Measurements from ENCODE around the gene AIRE. TPM values are rescaled to one million over a fixed set of nuclear protein-coding genes. Genes with fewer than 3 reads are reported as not detected.
"Not testable (repeated sequence)": the region's sequence is repeated elsewhere in the genome, so short reads cannot be mapped to it uniquely, and the experiment has no call there.

AIRE gene
- total RNA-seq, 1 experiment from 2014 or later: not detected

GRCh38 chr21:44267655-44268142, 18.0 kb upstream of the AIRE start:
- DNase-seq (ENCODE audit: low spot score): no peak

GRCh38 chr21:44269090-44269489, 16.6 kb upstream of the AIRE start:
- no peak for DNase-seq (ENCODE audit: low spot score)

DNA sequence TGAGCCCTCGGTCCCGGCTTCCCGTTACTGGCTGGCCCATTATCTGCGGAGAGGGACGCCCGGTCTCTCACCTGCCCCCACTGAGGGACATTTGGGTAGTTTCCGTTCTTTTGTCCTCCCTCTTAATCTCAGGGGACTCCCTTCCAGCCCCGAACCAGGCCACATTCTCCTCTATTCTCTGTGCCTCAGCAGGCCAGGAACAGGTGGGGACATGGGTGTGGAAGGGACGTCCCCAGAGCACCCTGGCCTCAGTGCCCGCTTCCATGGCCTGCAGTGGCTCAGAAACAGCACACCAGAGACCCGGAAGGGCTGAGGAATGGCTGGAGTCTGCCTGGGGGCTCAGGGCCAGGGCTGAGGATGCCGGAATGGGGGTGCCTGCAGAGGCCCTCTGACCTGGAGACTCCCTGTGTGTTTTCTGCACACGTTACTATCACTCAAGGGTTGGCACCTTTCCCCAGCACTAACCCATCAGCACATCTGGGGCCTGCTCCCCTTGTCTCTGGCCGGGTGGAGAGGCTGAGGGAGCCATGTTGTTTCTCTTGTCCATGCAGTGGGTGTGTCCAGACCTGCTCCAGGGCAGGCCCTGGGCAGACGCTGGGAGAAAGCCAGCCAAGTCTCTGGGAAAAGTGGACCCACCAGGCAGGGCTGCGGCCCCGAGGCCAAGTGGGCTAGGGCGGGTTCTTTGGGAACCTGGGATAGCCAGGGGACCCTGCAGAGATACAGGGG, 14.0 kb upstream of the AIRE start:
- no peak for DNase-seq (ENCODE audit: low spot score)

GRCh38 chr21:44272284-44272858, 13.3 kb upstream of the AIRE start:
- no peak for DNase-seq (ENCODE audit: low spot score)

DNA sequence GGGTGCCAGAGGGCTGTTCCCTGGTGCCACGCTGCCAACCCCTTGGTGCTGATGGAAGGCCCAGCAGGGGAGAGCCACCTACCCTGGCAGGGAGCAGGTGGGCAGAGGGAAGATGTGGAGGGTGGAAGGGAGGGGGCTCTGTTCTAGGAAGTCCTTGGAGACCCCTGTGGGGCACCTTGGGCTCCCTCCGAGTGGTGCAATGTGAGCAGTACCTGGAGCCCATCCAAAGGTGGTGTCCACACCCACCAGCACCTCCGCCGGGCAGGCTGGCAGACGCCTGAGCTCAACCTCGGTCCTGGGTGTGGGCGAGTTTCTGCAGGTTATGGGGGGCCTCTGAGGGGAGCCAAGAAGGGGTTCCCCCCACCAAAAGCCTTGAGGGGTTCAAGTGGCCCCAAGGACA, 12.6 kb upstream of the AIRE start:
- DNase-seq (ENCODE audit: low spot score): no peak

GRCh38 chr21:44275041-44275440, 10.6 kb upstream of the AIRE start:
- no peak for DNase-seq (ENCODE audit: low spot score)

DNA sequence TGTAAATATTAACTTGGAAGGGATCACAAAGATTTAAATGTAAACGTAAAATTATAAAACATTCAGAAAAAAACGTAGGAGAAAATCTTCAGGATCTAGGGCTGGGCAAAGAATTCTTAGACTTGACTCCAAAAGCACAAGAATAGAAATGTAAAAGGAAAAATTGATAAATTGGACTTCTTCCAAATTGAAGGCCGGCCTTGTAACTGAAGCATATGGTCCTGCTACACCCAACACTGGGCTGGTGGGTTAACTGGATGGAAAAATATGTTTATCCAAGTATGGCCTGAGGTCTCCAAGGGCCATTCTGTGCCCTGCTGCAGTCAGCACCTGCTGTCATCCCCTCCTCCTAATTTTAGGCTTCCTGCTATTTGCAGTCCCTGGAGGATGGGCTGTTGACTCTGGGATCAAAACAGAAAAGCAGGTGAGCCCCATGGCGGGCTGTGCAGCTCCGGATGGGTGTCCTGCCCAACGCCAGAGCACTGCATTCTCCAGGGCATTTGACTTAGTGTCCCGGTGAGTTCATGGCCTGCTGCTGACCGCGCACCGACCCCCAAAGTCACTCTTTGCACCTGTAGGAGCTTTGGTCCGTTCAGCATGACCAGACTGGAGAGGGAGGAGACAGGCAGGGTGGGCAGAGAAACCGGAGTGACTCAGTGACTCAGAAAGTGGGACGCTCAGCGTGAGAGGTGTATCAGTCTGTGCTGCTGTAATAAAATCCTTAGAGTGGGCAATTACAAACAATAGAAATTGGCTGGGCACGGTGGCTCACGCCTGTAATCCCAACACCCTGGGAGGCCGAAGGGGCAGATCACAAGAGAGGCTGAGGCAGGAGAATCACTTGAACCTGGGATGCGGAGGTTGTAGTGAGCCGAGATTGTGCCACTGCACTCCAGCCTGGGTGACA, 6.1 kb upstream of the AIRE start:
- DNase-seq (ENCODE audit: low spot score): no peak

GRCh38 chr21:44281801-44282200, 3.9 kb upstream of the AIRE start:
- DNase-seq (ENCODE audit: low spot score): no peak

- no peak for DNase-seq (ENCODE audit: low spot score)
These were observed 3.3 kb upstream of the AIRE start for GRCh38 chr21:44282370-44282769.

DNA sequence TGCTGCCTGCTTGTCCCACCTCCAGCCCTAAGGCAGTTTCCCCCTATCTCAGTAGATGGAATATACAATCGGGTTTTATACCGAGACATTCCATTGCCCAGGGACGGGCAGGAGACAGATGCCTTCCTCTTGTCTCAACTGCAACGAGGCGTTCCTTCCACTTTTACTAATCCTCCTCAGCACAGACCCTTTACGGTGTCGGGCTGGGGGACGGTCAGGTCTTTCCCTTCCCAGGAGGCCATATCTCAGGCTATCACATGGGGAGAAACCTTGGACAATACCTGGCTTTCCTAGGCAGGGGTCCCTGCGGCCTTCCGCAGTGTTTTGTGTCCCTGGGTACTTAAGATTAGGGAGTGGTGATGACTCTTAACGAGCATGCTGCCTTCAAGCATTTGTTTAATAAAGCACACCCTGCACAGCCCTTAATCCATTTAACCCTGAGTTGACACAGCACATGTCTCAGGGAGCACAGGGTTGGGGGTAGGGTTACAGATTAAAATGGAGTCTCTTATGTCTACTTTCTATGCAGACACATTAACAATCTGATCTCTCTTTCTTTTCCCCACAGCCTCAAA, 2.4 kb upstream of the AIRE start:
- not testable (repeated sequence) for DNase-seq (ENCODE audit: low spot score)

GRCh38 chr21:44283948-44284347, 1.7 kb upstream of the AIRE start:
- DNase-seq (ENCODE audit: low spot score): no peak

DNA sequence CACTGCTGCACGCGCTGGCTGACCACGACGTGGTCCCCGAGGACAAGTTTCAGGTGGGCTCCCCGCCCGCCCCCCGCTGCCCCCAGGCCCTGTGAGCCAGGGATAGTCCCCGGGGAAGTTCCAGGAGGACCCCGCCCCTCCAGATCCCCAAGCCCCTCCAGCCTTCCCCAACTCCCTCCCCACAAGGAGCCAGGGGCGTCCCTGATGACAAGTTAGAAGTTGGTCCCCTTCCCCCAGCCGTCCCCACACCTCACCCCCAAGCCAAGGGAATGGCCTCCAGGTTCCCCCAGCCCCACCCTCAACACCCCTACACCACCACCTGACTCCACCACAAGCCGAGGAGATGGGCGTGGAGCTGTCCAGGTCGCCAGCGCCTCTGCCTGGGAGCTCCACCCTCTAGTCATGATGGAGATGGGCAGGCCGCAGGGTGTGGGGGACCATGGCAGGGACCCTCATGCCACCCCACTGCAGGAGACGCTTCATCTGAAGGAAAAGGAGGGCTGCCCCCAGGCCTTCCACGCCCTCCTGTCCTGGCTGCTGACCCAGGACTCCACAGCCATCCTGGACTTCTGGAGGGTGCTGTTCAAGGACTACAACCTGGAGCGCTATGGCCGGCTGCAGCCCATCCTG, 525 bp downstream of the AIRE start:
- no peak for DNase-seq (ENCODE audit: low spot score)

DNA sequence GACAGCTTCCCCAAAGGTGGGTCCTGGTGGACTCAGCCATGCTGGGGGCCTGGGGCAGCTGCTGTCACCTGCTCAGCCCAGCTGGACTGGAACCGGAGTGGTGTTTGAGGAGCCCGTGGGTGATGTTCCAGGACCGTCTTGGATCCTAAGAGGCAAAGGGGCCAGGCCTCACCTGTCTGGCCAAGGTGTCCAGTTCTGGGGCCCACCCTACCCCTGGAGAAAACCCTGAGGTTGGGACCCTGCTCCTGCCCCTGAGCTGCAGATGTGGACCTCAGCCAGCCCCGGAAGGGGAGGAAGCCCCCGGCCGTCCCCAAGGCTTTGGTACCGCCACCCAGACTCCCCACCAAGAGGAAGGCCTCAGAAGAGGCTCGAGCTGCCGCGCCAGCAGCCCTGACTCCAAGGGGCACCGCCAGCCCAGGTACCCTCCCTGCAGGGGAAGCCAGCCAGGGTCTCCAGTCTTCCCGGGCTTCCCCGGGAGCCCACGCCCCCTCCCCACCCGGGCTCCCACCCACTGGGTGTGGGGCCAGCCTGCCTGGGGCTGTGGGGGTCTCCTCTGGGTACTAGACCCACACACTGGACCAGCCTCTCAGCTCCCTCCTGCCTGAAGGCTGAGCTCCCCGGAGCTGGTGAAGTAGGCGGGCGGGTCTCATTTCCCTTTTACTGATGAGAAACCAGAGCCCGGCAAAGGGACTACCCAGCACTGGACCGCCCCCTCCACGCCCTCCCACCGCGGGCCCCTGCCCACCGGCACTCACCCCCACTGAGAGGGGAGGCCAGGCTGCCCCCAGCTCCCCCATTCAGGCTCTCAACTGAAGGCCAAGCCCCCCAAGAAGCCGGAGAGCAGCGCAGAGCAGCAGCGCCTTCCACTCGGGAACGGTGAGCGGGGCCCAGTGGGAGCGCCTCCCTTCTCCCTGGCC, 1.3 kb downstream of the AIRE start:
- DNase-seq (ENCODE audit: low spot score): no peak

DNA sequence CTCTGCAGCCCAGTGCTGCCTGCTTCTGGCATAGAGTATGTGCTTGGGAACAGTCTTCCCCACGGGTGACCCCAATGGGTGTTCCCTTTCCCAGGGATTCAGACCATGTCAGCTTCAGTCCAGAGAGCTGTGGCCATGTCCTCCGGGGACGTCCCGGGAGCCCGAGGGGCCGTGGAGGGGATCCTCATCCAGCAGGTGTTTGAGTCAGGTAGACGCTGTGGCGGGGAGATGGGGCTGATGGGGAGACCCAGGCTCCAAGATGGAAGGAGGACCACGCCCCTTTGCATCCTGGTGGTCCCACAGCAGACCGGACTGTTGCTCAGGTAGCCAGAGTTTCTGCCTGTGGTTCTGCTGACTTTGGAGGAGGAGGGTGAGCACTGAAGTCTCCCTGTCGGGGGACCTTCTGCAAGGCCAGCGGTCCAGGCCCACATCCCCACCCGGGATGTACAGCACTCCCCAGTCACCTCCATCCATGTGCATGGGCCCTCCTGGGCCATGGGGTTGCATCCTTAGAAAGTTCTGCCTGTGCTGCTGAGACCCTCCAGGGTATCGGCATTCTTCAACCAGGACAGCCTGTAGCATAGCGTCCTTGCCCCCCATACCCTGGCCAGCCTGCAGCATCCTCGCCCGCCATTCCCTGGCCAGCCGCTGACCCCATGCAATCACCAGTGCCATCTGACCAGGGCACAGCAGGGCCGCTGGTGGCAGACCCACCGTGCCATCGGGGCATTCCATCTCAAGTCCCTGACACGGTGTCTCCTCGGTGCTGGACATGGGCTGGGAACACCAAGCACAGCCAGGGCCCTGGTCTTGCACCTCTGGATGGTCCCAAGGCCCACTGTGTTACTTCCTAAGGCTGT, 2.8 kb downstream of the AIRE start:
- DNase-seq (ENCODE audit: low spot score): no peak

DNA sequence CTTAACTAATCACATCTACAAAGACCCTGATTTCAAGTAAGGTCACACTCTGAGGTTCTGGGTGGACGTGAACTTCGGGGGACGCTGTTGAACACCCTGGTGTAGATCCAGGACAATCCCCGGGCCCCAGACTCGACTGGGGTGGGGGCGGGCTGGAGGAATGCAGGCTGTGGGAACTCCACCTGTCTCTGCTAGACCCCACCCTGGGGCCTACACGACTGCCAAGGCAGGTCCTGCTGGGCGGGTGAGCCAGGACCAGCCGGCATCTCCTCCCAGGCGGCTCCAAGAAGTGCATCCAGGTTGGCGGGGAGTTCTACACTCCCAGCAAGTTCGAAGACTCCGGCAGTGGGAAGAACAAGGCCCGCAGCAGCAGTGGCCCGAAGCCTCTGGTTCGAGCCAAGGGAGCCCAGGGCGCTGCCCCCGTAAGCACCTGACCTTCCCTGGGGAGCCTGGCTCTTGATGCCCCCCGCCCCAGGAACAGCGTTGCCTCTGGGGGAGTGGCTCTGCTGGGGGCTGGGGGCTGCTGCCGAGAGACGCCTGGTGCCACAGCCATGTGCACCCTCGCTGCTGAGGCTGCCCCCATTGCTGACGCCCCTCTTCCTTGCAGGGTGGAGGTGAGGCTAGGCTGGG, 3.8 kb downstream of the AIRE start:
- no peak for DNase-seq (ENCODE audit: low spot score)

DNA sequence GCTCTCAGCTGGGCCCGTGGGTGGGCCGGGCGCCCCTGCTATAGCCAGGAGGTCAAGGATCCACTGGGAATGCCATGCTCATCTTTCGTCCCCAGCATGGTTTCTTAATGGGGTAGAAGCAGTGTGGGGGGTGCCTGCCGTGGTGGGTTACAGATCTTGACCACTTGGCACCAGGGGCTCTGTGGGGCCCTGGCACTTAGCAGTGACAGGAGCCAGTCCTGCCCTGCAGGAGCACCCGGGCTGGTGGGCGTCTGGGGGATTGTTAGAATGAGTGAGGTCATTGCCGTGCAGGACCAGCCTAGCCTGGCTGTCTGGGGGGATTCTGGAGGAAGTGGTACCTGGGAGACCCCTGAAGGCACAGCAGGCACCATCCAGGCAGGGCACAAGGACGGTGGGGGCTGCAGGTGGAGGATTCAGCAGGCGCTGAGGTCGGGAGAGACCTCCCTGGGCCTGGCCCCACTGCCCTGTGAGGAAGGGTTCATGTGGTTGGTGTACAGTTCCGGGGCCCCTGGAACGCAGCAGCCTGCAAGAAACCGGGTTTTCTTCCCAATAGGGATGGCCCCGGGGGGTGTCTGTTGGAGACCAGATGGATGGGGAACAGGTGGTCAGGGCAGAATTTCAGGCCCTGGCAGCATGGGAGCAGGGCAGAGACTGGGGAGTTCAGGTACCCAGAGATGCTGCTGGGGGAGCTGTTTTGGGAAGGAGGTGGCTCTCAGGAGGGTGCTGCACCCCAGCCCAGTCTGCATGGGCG, 4.8 kb downstream of the AIRE start:
- no peak for DNase-seq (ENCODE audit: low spot score)

DNA sequence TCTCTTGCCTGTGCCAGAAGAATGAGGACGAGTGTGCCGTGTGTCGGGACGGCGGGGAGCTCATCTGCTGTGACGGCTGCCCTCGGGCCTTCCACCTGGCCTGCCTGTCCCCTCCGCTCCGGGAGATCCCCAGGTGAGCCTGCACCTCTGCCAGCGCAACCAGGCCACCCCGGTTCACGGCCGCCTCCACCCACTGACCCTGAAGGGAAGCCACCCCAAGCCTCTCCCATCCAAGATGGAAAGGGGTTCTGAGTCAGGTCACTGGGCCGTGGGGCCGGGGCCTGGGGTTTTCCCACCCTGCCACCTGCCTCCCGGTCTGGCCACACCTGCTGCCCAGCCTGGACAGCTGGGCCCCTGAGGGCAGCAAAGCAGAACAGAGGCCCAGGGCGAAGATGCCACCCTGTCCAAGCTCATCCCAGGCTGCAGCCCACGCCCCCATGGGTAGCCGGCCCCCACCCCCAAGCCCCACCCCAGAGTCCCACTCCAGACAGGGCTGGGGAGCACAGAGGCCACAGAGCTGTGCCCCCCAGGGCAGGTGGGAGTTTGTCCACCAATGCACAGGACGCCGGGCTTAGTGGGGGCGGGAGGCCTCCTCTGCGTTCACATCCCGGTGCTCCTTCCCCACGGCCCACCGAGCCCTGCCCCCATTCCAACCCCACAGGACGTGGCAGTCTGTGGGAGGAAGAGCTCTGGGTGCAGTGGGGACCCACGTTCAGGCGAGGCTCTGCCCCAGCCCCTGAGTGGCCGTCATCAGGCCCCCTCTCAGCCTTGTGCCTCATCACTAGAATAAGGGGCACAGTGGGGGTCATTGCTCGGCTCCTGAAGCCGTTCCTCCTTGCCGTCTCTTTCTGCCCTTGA, 5.6 kb downstream of the AIRE start:
- no peak for DNase-seq (ENCODE audit: low spot score)

Data from A172 (cell line).